MV-4-11 (cell line): ENCODE results near the gene XPR1.

Source experiments
- DNase-seq: peaks from one replicate; lab custom pipeline; 2025; lab: John Stamatoyannopoulos, UW

Gene XPR1

DNA sequence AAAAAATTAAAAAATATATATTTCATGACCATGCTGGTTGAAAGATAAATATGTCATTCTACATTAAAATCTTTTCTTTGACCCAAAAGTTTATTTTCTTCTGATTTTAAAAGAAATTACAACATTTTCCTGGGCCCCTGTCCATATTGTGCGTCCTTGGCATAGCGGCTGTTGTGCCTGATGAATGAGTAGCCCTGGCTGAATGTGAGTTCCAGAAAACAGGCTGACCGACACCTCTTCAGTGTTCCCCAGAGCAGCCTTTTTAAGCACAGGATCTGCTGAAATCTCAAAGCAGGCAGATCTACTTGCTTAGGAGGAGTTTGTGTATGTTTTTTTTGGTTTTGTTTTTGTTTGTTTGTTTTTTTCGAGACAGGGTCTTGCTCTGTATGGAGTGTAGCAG lies 300.6 kb downstream of the XPR1 start:
- no peak for DNase-seq

DNA sequence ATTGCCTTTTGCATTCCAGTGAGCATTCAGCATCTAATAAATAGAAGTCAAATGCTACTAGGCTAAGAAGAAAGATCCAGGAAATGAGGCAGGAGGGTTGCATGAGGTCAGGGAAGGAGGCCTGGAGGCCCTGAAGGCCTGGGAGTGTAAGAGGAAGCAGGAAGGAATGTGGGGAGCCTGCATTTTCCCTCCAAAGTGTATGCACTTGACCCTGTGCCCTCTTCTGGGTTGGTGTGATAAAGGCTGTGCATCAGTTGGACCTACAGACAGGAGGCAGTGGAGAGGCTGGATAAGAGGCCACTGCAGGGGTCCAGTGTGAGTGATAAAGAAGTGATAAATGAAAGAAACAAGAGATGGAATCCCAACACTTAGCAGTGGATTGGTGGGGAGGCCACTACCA lies 301.3 kb downstream of the XPR1 start:
- DNase-seq: no peak

DNA sequence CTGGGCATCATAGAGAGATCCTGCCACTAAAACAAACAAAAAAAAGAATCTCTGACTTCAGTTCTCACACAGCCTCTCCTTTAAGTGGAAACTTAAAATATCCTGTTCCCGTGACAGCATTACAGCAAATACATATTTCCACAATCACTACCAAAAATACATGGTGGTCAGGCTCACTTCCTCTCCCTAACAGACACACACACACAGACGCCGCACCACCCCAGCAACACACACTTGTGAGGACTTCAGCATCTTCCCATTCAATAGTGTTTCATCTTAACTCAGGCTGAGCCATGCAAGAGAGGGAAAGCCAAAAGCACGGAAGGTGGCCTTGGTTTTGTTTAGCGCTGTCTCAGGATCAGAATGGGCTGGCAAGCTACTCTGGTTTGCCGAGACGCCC lies 302.7 kb downstream of the XPR1 start:
- peak; percentile 96 for DNase-seq

DNA sequence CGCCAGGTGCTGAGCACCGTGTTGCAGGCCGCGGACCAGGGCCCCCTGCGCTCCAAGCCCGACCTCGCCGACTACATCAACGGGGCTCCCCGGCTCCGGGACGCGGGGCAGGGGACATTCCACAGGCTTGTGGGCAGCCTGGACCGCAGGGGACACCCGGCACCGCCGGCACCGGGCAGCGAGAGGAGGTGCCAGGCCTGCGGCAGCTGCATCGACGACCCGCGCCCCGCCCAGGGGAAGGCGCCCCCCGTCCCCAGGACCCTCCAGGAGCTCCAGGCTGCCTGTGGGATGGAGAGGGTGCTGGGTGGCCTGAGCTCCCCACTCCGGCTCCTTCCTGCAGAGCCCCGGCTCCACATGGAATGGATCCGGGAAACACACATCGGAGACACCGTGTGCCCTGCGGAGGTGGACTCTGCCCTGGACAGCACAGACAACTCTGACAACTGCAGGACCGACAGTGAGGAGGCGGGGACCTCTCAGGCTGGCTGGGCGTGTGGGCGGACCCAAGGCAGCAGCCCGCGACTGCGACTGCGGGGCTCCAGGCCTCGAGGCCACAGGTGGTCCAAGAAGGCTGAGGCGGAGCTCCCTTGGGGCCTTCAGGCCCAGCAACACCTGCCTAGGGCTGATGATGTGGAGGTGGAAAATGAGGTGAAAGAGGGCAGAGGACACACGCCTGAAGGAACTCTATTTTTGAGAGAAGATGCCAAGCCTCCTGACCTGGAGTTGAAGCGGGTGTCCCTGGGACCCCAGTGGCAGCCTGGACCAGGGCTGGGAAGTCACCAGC lies 303.7 kb downstream of the XPR1 start:
- no peak for DNase-seq

DNA sequence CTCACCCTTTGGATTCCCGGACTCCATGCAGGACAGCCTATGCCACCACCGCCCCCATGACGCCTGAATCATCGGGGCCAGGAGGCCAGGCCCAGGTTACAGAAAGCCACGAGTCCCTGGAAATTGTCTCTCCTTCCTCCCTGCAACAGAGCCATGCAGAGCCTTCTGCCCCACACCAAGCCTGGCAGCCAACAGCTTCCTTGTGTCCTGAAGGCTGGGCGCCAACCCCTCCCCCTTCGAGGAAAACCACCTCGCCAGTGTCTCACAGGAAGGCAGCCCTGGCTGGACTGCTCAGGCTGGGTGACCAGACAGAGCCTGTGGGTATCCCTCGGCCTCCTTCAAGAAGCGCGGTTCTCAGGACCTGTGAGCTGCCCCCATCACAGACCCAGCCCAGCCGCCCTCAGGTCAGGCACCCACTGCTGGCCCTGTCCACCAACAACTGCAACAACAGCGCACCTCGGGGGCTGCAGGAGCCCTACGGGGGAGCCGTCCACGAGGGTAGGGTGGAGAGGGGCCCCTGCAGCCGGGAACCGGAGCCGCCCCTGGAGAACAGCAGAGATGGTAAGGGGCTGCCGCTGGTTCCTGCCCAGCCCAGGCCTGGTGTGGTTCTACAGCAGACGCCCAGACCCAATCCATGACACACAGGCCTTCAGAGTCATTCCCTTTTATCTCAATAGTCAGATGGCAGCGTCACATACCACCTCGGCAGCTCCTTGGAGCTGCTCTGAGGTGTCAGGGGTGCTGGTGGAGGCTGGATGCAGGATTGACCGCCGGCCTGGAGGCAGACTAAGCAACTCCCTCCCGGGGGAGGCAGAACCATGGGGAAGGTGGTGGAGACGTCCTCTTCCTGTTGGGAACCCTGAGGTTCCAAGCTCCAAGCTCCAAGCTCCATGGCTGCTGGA lies 304.5 kb downstream of the XPR1 start:
- DNase-seq: no peak

DNA sequence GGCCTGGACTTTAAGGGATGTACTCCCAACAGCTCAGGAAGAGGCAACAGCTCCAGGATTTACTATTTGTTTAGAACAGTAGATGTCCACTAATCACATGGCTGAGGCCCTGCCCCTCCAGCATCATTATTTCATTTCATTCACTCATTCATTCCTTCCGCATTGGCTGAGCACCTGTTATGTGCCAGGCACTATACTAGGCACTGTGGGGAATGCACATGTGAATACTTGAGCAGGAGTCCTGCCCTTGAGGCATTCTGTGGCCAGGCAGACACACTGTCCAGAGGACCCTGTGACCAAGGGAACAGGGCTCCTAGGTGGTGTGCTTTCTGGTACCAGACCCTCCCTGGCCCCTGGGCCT lies 305.2 kb downstream of the XPR1 start:
- DNase-seq: no peak

DNA sequence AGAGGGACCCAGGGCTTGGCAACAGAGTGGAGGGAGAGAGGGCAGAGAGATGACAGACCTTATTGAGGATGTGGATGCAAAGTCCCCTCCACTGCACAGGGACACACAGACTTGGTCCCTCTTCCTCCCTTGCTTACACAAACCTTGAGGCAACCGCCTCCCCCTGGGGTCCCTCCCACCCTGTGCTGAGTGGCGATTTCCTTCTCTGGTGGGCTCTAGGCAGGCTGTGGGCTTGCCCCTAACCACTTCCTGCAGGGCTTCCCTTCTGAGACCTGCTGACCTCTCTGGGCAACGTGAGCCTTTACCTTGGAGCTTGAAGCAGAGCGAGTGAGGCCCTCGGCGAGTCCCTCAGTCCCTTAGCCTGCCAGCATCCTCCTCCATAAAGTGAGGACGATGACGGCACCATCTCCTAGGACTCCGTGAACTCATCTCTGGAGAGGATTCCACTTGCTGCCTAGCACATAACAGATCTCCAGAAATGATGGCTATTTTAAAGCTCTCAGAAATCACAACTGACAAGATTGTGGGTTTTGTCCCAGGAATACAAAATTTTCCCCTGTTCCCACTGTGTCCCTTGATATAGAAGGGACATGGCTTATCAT lies 305.9 kb downstream of the XPR1 start:
- DNase-seq: peak; percentile 21

DNA sequence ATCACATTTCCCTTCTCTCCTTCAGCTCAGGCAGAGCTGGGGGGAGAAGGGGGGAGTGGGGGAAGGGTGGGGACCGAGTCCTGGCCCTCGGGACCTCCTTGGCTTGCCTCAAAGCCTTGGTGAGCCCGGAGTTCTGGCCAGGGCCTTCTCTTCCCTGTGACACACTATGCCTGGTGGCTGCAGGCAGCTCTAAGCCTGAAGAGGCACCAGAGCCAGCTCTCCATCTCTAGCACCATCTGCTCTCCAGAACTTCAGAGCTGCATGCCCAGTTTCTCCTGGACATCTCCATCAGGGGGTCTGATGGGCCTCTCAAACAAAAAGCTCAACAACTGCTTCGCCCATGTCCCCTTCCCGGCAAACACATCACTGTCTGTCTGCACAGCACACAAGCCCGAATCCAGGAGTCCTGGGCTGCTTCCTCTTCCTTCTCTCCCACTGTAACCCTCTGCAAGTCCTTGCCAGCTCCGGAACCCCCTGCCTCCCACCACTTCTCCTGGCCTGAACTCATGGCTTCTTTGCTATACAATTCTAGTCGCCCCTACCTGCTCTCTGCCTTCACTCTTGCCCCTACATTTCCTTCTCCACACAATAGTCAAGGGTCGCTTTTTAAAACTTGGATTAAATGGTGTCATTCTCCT lies 307.4 kb downstream of the XPR1 start:
- no peak for DNase-seq

DNA sequence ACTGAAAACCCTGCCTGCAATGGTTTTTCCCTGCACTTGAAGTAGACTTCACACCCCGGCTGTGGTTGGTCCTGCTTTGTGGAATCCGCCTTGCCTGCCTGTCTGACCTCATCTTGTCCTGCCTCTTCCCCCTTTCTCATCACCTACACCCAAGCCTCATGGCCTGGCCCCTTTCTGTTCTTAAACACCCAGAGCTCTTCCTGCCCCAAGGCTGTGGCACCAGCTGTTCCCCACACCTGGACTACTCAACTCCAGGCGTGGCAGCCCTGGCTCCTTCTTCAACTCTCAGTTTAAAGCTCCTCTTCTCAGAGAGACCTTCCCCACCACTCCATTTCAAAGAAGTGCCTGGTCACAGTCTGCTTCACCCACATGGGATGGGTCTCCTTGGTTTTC lies 307.9 kb downstream of the XPR1 start:
- no peak for DNase-seq
